Smooth muscle cell (in vitro differentiated cells): ENCODE measurements around the gene PARD3B. TPM values are rescaled to one million over a fixed set of nuclear protein-coding genes. Genes with fewer than 3 reads are reported as not detected.

Experiments used
- DNase-seq: peaks from one replicate; lab custom pipeline; 2025; ENCODE audit not compliant: unreplicated experiment; lab: John Stamatoyannopoulos, UW
- H2AFZ ChIP-seq: fragments of 200-600 bp; sonication (generic); 2 replicates; pipeline ENCODE4 v1.6.0; 2016; ENCODE audit warnings: antibody characterized with exemption, low read depth, mild to moderate bottlenecking
- H3F3A ChIP-seq: fragments of 200-600 bp; sonication (generic); 2 replicates; pipeline ENCODE4 v1.6.0; 2017; ENCODE audit warnings: antibody characterized with exemption, low read depth
- H3K27ac ChIP-seq: fragments of 200-600 bp; sonication (generic); 2 replicates; pipeline ENCODE4 v1.5.1; 2016; ENCODE audit warnings: low read depth, mild to moderate bottlenecking
- H3K27me3 ChIP-seq: fragments of 200-600 bp; sonication (generic); 2 replicates; pipeline ENCODE4 v1.6.1; 2016; ENCODE audit warnings: low read depth, mild to moderate bottlenecking
- H3K36me3 ChIP-seq: fragments of 200-600 bp; sonication (generic); 2 replicates; pipeline ENCODE4 v1.5.1; 2016; ENCODE audit warnings: low read depth
- H3K4me1 ChIP-seq: fragments of 200-600 bp; sonication (generic); 2 replicates; pipeline ENCODE4 v1.5.1; 2016; ENCODE audit warnings: low read depth
- H3K4me2 ChIP-seq: fragments of 200-600 bp; sonication (generic); 2 replicates; pipeline ENCODE4 v1.6.0; 2016; ENCODE audit warnings: mild to moderate bottlenecking
- H3K4me3 ChIP-seq: fragments of 200-600 bp; sonication (generic); 2 replicates; pipeline ENCODE4 v1.5.1; 2016; ENCODE audit warnings: mild to moderate bottlenecking
- H3K79me2 ChIP-seq: fragments of 200-600 bp; sonication (generic); 2 replicates; pipeline ENCODE4 v1.6.0; 2016; ENCODE audit warnings: low read depth, mild to moderate bottlenecking
- H3K9ac ChIP-seq: fragments of 200-600 bp; sonication (generic); 2 replicates; pipeline ENCODE4 v1.6.0; 2016; ENCODE audit warnings: low read depth
- H3K9me3 ChIP-seq: fragments of 200-600 bp; sonication (generic); replicated peaks from 2 replicates; pipeline ENCODE4 v1.5.1; 2016; ENCODE audit warnings: low read depth
- H4K20me1 ChIP-seq: fragments of 200-600 bp; sonication (generic); 2 replicates; pipeline ENCODE4 v1.6.0; 2016; ENCODE audit warnings: low read depth
- CTCF ChIP-seq: fragments of 200-600 bp; sonication (generic); IDR thresholded peaks from 2 replicates; pipeline ENCODE4 v1.5.1; 2017; ENCODE audit warnings: borderline replicate concordance, mild to moderate bottlenecking, antibody characterized with exemption; ENCODE audit not compliant: insufficient read depth, poor library complexity, severe bottlenecking
- WGBS: methylation state at CpG from one replicate; pipeline ENCODE4 v1.1.7; 2016; ENCODE audit warnings: low lambda C conversion rate; 5-methylcytosine and 5-hydroxymethylcytosine counted together
- polyA plus RNA-seq: library from polyadenylated mRNA; unstranded; fragments of >200 nt; fragmentation: Nextera tagmentation; extraction: Ambion mirVana; gene quantifications from 2 replicates; pipeline ENCODE4 v1.2.1, GENCODE V29; 2016
- total RNA-seq: library from RNA; depleted of rRNA; stranded (reverse); fragments of >200 nt; gene quantifications from 2 replicates; pipeline ENCODE4 v1.2.3, GENCODE V29; 2014

The PARD3B gene
- total and polyA plus RNA-seq, 2 experiments from 2014 or later, result 3.3 to 12.2 TPM

GRCh38 chr2:204576362-204576979, 31.2 kb downstream of the PARD3B start:
- 93% methylated on average over 6 of the region's 6 CpGs for WGBS
- no peak for DNase-seq
- Histone ChIP-seq H3K27ac (no peak overlapping the region), H3K27me3 (no peaks in the 10 kb centered on the region), H3K79me2 (no peaks in the 10 kb centered on the region), H3K4me1 (no peaks in the 10 kb centered on the region), H3K9ac (no peak overlapping the region), H3K4me3 (no peak overlapping the region), H3K9me3 (no peaks in the 10 kb centered on the region), H3F3A (no peaks in the 10 kb centered on the region), H4K20me1 (no peaks in the 10 kb centered on the region), H3K36me3 (no peaks in the 10 kb centered on the region), H3K4me2 (no peak overlapping the region), H2AFZ (no peak overlapping the region)
- no peak for TF ChIP-seq CTCF

DNA sequence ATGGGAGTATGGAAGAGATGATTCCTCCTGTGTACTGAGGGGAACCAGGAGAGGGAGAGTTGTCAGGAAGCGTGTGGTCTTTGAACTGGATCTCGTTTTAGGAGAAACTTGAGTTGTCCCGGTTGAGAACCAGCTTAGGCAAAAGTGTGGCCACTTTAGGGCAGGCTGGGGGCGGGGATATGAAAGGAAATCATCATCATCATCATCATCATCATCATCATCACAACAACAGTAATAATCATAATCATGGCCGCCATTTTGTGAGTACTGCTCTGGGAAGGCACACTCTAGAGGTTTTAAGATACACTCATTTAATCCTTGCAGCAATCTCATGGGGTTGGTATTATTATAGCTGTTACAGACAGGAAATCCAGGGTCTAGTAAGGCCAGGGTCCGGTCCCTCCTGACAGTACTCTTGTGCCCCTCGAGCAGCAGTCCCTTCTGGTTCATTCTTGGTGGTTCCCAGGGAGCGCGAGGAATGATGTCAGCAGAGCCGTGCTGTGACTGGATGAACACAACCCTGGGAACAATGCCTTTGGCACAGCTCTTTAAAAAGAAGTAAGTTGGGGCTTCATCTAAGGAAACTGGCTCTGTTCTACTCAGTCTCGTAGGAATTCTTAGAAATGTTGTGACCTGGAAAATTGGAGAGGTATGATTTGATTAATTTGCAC, 33.8 kb downstream of the PARD3B start:
- H3K9me3 ChIP-seq, result no peaks in the 10 kb centered on the region
- WGBS, result 97% methylated on average over 11 of the region's 11 CpGs
- H3K9ac ChIP-seq, result no peak overlapping the region
- no peaks in the 10 kb centered on the region for H3K36me3 ChIP-seq
- no peak overlapping the region for H3K27ac ChIP-seq
- H3F3A ChIP-seq, result no peaks in the 10 kb centered on the region
- H4K20me1 ChIP-seq, result no peaks in the 10 kb centered on the region
- H3K4me2 ChIP-seq, result no peak overlapping the region
- DNase-seq, result no peak
- TF ChIP-seq CTCF, result no peak
- no peak overlapping the region for H2AFZ ChIP-seq
- H3K4me3 ChIP-seq, result no peak overlapping the region
- no peaks in the 10 kb centered on the region for H3K27me3 ChIP-seq
- no peaks in the 10 kb centered on the region for H3K79me2 ChIP-seq
- H3K4me1 ChIP-seq, result no peaks in the 10 kb centered on the region

GRCh38 chr2:204581946-204582345, 36.7 kb downstream of the PARD3B start:
- Histone ChIP-seq H3F3A (no peaks in the 10 kb centered on the region), H3K27me3 (no peaks in the 10 kb centered on the region), H3K36me3 (no peaks in the 10 kb centered on the region), H3K4me1 (no peaks in the 10 kb centered on the region), H3K79me2 (no peaks in the 10 kb centered on the region), H4K20me1 (no peaks in the 10 kb centered on the region), H3K9me3 (no peaks in the 10 kb centered on the region), H3K27ac (no peak overlapping the region), H3K4me2 (no peak overlapping the region), H3K9ac (no peak overlapping the region), H3K4me3 (no peak overlapping the region), H2AFZ (no peak overlapping the region)
- 88% methylated on average over 4 of the region's 4 CpGs for WGBS
- DNase-seq, result no peak
- no peak for TF ChIP-seq CTCF

DNA sequence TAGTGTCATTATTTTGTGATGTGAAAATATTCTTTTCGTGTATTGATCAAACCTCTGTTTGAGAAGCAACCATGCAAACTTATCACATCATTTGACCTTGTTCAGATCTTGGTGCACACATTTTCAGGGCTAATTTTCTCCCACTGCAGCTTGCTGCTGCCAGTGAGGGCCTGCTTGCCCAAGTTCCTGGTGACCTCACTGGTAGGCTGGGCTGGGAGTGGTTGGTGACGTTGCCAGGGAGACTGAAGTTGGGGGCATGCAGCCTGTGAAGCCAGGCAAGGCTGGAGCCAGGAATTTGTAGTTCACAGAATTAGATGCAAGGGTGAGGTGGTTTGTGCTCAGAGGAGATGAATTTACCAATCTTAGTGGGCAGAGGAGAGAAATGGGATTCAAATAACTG, 38.5 kb downstream of the PARD3B start:
- no peak overlapping the region for H3K4me2 ChIP-seq
- H3K27ac ChIP-seq, result no peak overlapping the region
- WGBS, result 90% methylated on average over 2 of the region's 2 CpGs
- no peak for DNase-seq
- no peaks in the 10 kb centered on the region for H3K9me3 ChIP-seq
- no peaks in the 10 kb centered on the region for H3K36me3 ChIP-seq
- H3K9ac ChIP-seq, result no peak overlapping the region
- no peaks in the 10 kb centered on the region for H3F3A ChIP-seq
- H3K4me3 ChIP-seq, result no peak overlapping the region
- no peaks in the 10 kb centered on the region for H3K79me2 ChIP-seq
- no peak overlapping the region for H2AFZ ChIP-seq
- no peaks in the 10 kb centered on the region for H4K20me1 ChIP-seq
- no peaks in the 10 kb centered on the region for H3K4me1 ChIP-seq
- TF ChIP-seq CTCF, result no peak
- H3K27me3 ChIP-seq, result no peaks in the 10 kb centered on the region
